ENCODE data around the gene ZNF3. TPM values are rescaled to one million over a fixed set of nuclear protein-coding genes. Genes with fewer than 3 reads are reported as not detected.

Gene ZNF3
- total and polyA plus RNA-seq, 9 donors = 21.9 to 45.0 (median 38.4) TPM

DNA sequence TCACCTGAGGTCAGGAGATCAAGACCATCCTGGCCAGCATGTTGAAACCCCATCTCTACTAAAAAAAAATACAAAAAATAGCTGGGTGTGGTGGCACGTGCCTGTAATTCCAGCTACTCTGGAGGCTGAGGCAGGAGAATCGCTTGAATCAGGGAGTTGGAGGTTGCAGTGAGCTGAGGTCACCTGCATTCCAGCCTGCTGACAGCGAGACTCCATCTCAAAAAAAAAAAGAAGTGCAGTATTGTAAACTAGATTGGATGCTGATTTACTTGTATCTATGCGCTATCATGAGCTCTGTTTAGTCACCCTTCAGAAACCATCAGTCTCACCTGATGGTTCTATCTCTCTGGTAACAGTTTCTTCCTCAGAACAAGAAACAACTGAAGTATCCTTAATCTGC lies 18.1 kb downstream of the ZNF3 start:
- H3K36me3 ChIP-seq = no peaks in the 10 kb centered on the region

DNA sequence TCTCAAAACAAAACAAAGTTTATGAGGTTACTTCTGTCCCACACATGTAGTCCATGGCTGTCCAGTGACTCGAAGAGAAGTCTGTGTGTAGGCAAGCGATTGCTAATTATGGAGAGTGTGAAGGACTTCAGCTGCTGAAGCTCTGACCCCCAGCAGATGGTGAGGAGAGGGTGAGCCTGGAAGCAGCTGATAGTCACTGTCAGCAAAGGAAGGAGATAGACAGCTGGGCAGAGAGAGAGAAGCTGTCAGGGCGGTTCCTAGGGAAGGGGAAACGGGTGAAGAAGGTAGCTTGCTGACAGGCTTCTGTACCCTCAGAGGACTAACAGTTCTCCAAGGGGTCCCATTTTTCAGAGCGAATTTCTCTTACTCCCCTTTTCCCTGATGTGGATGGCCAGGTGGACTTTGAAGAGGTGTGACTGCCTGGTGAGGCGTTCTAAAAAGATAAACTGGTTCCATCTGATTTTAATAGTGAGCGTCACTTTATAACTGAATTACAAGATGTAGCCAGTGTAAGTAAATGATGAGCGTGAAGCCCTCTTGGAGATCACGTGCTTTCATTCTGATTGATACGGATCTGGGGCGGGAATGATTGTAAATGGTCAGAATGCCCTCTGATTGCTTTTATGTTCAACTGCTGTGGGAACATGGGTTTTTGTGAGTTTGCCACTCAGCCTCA lies 19.9 kb downstream of the ZNF3 start:
- WGBS, 3 donors = 91 to 94% (median 93%) methylated on average over 11 of the region's 11 CpGs
- H3K36me3 ChIP-seq = no peaks in the 10 kb centered on the region

More for the DNA sequence above, 18.1 kb downstream of the ZNF3 start:
- H3K4me3 ChIP-seq = no peak overlapping the region
- TF ChIP-seq, protein P1, sequence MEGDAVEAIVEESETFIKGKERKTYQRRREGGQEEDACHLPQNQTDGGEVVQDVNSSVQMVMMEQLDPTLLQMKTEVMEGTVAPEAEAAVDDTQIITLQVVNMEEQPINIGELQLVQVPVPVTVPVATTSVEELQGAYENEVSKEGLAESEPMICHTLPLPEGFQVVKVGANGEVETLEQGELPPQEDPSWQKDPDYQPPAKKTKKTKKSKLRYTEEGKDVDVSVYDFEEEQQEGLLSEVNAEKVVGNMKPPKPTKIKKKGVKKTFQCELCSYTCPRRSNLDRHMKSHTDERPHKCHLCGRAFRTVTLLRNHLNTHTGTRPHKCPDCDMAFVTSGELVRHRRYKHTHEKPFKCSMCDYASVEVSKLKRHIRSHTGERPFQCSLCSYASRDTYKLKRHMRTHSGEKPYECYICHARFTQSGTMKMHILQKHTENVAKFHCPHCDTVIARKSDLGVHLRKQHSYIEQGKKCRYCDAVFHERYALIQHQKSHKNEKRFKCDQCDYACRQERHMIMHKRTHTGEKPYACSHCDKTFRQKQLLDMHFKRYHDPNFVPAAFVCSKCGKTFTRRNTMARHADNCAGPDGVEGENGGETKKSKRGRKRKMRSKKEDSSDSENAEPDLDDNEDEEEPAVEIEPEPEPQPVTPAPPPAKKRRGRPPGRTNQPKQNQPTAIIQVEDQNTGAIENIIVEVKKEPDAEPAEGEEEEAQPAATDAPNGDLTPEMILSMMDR (IDR thresholded peaks at IDR 0.05) = no peak
- no peak for TF ChIP-seq EP300 (IDR thresholded peaks at IDR 0.05)
- TF ChIP-seq POLR2A (IDR thresholded peaks at IDR 0.05) = no peak
- intact Hi-C loops (cut with DNase I) = no loop called here
- no peaks in the 10 kb centered on the region for H3K27me3 ChIP-seq
- no peaks in the 10 kb centered on the region for H3K9me3 ChIP-seq
- WGBS, 3 donors = 86 to 95% (median 94%) methylated on average over 4 of the region's 4 CpGs
- peaks cover 5% of the 10 kb centered on the region for H3K4me1 ChIP-seq (ENCODE audit: insufficient read depth)
- no peak overlapping the region for H3K27ac ChIP-seq
- no peak for DNase-seq

DNA sequence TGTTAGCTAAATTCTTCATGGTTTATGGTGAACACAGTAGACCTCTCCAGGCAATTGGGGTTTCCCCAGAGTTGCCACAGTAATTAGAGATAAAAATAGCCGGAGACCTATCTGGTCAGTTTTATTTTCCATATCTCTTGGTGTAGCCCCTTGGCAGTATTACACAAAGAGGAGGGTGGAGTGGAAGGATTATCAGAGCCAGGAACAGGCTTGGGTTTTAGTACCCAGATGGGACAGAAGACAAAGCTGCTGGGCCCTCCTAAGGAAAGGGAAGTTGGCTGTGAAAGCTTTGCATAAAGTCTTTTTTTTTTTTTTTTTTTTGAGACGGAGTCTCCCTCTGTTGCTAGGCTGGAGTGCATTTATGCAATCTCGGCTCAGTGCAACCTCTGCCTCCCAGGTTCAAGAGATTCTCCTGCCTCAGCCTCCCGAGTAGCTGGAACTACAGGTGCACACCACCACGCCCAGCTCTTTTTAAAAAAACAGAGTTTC lies 22.2 kb downstream of the ZNF3 start:
- WGBS, 3 donors = 88 to 89% (median 88%) methylated on average over 5 of the region's 5 CpGs
- H3K36me3 ChIP-seq = no peaks in the 10 kb centered on the region
- H3K4me1 ChIP-seq (ENCODE audit: insufficient read depth) = no peaks in the 10 kb centered on the region
- no peaks in the 10 kb centered on the region for H3K9me3 ChIP-seq
- H3K4me3 ChIP-seq = no peak overlapping the region
- H3K27ac ChIP-seq = no peak overlapping the region
- no peak for DNase-seq
- intact Hi-C loops (cut with DNase I) = no loop called here
- TF ChIP-seq, protein P1 (IDR thresholded peaks at IDR 0.05) = no peak
- TF ChIP-seq EP300 (IDR thresholded peaks at IDR 0.05) = no peak
- no peak for TF ChIP-seq POLR2A (IDR thresholded peaks at IDR 0.05)
- H3K27me3 ChIP-seq = no peaks in the 10 kb centered on the region

More for the DNA sequence above, 19.9 kb downstream of the ZNF3 start:
- TF ChIP-seq POLR2A (IDR thresholded peaks at IDR 0.05) (no peak), EP300 (IDR thresholded peaks at IDR 0.05) (no peak)
- TF ChIP-seq, protein P1 (IDR thresholded peaks at IDR 0.05) = no peak
- intact Hi-C loops (cut with DNase I) = no loop called here
- Histone ChIP-seq H3K4me3 (no peak overlapping the region), H3K4me1 (ENCODE audit: insufficient read depth) (peaks cover 5% of the 10 kb centered on the region), H3K9me3 (no peaks in the 10 kb centered on the region), H3K27ac (no peak overlapping the region), H3K27me3 (no peaks in the 10 kb centered on the region)
- DNase-seq = no peak

DNA sequence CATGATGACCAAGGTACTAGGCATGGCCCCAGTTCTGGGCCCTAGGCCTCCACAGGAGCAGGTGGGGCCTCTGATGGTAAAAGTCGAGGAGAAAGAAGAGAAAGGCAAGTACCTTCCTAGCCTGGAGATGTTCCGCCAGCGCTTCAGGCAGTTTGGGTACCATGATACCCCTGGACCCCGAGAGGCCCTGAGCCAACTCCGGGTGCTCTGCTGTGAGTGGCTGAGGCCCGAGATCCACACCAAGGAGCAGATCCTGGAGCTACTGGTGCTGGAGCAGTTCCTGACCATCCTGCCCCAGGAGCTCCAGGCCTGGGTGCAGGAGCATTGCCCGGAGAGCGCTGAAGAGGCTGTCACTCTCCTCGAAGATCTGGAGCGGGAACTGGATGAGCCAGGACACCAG lies 24.5 kb downstream of the ZNF3 start:
- TF ChIP-seq EP300 (IDR thresholded peaks at IDR 0.05) (no peak), POLR2A (IDR thresholded peaks at IDR 0.05) (no peak)
- TF ChIP-seq, protein P1 (IDR thresholded peaks at IDR 0.05) = no peak
- no peaks in the 10 kb centered on the region for H3K36me3 ChIP-seq
- no peak overlapping the region for H3K4me3 ChIP-seq
- DNase-seq = no peak
- H3K27me3 ChIP-seq = no peaks in the 10 kb centered on the region
- H3K27ac ChIP-seq = no peak overlapping the region
- no peaks in the 10 kb centered on the region for H3K9me3 ChIP-seq
- intact Hi-C loops (cut with DNase I) = no loop called here
- 93 to 97% (median 94%) methylated on average over 10 of the region's 10 CpGs for WGBS, 3 donors
- no peaks in the 10 kb centered on the region for H3K4me1 ChIP-seq (ENCODE audit: insufficient read depth)
